ENCODE results near the gene GJD2.

The GJD2 gene

GRCh38 chr15:34724481-34724880 lies 30.3 kb downstream of the GJD2 start:
- TF ChIP-seq ZNF274 (IDR thresholded peaks at IDR 0.05; ENCODE audit: low read depth, low read length): no peak
- no peak overlapping the region for H3K4me3 ChIP-seq (ENCODE audit: low read length)

- no peak overlapping the region for H3K4me3 ChIP-seq (ENCODE audit: low read length)
- TF ChIP-seq ZNF274 (IDR thresholded peaks at IDR 0.05; ENCODE audit: low read depth, low read length): no peak
Observed at GRCh38 chr15:34722439-34722836, 32.4 kb downstream of the GJD2 start.

GRCh38 chr15:34721802-34722438 lies 32.9 kb downstream of the GJD2 start:
- H3K4me3 ChIP-seq (ENCODE audit: low read length): no peak overlapping the region
- TF ChIP-seq ZNF274 (IDR thresholded peaks at IDR 0.05; ENCODE audit: low read depth, low read length): no peak

- no peak for TF ChIP-seq ZNF274 (IDR thresholded peaks at IDR 0.05; ENCODE audit: low read depth, low read length)
- H3K4me3 ChIP-seq (ENCODE audit: low read length): no peak overlapping the region
Observed at GRCh38 chr15:34721157-34721801, 33.5 kb downstream of the GJD2 start.

GRCh38 chr15:34719695-34720094 lies 35.1 kb downstream of the GJD2 start:
- TF ChIP-seq ZNF274 (IDR thresholded peaks at IDR 0.05; ENCODE audit: low read depth, low read length): no peak
- H3K4me3 ChIP-seq (ENCODE audit: low read length): no peak overlapping the region

- TF ChIP-seq ZNF274 (IDR thresholded peaks at IDR 0.05; ENCODE audit: low read depth, low read length): no peak
- no peak overlapping the region for H3K4me3 ChIP-seq (ENCODE audit: low read length)
Observed at GRCh38 chr15:34718681-34719665, 35.8 kb downstream of the GJD2 start.

GRCh38 chr15:34717729-34718128 lies 37.1 kb downstream of the GJD2 start:
- H3K4me3 ChIP-seq (ENCODE audit: low read length): no peak overlapping the region
- no peak for TF ChIP-seq ZNF274 (IDR thresholded peaks at IDR 0.05; ENCODE audit: low read depth, low read length)

GRCh38 chr15:34716111-34716510 lies 38.7 kb downstream of the GJD2 start:
- TF ChIP-seq ZNF274 (IDR thresholded peaks at IDR 0.05; ENCODE audit: low read depth, low read length): no peak
- no peak overlapping the region for H3K4me3 ChIP-seq (ENCODE audit: low read length)

GRCh38 chr15:34714476-34715121 lies 40.2 kb downstream of the GJD2 start:
- TF ChIP-seq ZNF274 (IDR thresholded peaks at IDR 0.05; ENCODE audit: low read depth, low read length): no peak
- H3K4me3 ChIP-seq (ENCODE audit: low read length): no peak overlapping the region

GRCh38 chr15:34713635-34714034 lies 41.2 kb downstream of the GJD2 start:
- TF ChIP-seq ZNF274 (IDR thresholded peaks at IDR 0.05; ENCODE audit: low read depth, low read length): no peak
- no peak overlapping the region for H3K4me3 ChIP-seq (ENCODE audit: low read length)

GRCh38 chr15:34709866-34710265 lies 44.9 kb downstream of the GJD2 start:
- TF ChIP-seq ZNF274 (IDR thresholded peaks at IDR 0.05; ENCODE audit: low read depth, low read length): no peak
- no peak overlapping the region for H3K4me3 ChIP-seq (ENCODE audit: low read length)

GRCh38 chr15:34708422-34708821 lies 46.4 kb downstream of the GJD2 start:
- no peak for TF ChIP-seq ZNF274 (IDR thresholded peaks at IDR 0.05; ENCODE audit: low read depth, low read length)
- no peak overlapping the region for H3K4me3 ChIP-seq (ENCODE audit: low read length)

- no peak for TF ChIP-seq ZNF274 (IDR thresholded peaks at IDR 0.05; ENCODE audit: low read depth, low read length)
Observed at GRCh38 chr15:34701536-34701935, 53.3 kb downstream of the GJD2 start.

More at GRCh38 chr15:34701536-34701935, 53.3 kb downstream of the GJD2 start:
- no peak overlapping the region for H3K4me3 ChIP-seq (ENCODE audit: low read length)
